IMR-90 (cell line): ENCODE data around the gene HAGHL.

Experiments
- CTCF ChIP-seq: conservative IDR thresholded peaks from 2 replicates; pipeline ENCODE4 v1.5.1; 2012; ENCODE audit warnings: mild to moderate bottlenecking, low read depth, low read length, improper control_type of control experiment
- POLR2A ChIP-seq: IDR thresholded peaks from 2 replicates; pipeline ENCODE4 v1.6.1; 2012; ENCODE audit warnings: mild to moderate bottlenecking, low read depth, low read length
- RAD21 ChIP-seq: IDR thresholded peaks from 2 replicates; pipeline ENCODE4 v1.6.1; 2012; ENCODE audit warnings: low read length, improper control_type of control experiment

GRCh38 chr16:762595-763268 is 35.8 kb downstream of the HAGHL start:
- TF ChIP-seq POLR2A = no peak
- no peak for TF ChIP-seq RAD21
- TF ChIP-seq CTCF = no peak
